HCT116 (cell line): ENCODE data around the gene PRLR. TPM values are rescaled to one million over a fixed set of nuclear protein-coding genes. Genes with fewer than 3 reads are reported as not detected.

ENCODE experiments used
- ATAC-seq: fragments of 200-7000 bp; cut with Tn5 transposase; 2 replicates; pipeline ENCODE4 v1.9.1; 2020; ENCODE audit warnings: mild to moderate bottlenecking, moderate library complexity
- BruUV-seq: library from RNA; stranded (reverse); fragments of 400-500 nt; replicated peaks from 2 replicates; lab custom pipeline; 2021; lab: Mats Ljungman, UMichigan
- CTCF ChIA-PET: fragments of 300-600 bp; sonication (Branson Sonifier 250); formaldehyde crosslinking; loops from one replicate; lab custom pipeline; 2021; ENCODE audit warnings: antibody characterized with exemption; lab: Charles Lee
- POLR2A ChIA-PET: fragments of 300-600, 350-600 bp; sonication (Branson Sonifier 250); formaldehyde crosslinking; loops from one replicate; lab custom pipeline; 2021; ENCODE audit warnings: antibody characterized with exemption; lab: Charles Lee
- RAD21 ChIA-PET, 2 experiments: fragments of 300-600 bp; sonication (Branson Sonifier 250); formaldehyde crosslinking; loops; one replicate each; lab custom pipeline; 2023; ENCODE audit warnings: low total read pairs in 2 of 2; ENCODE audit not compliant: uncharacterized antibody in 2 of 2, unreplicated experiment in 2 of 2, low non-redundant PET in 1 of 2; lab: Charles Lee
- DNase-seq: peaks from one replicate; pipeline ENCODE4 v3.0.0-alpha.2; 2010; ENCODE audit warnings: low read depth, low spot score
- H2AFZ ChIP-seq: fragments of 200-600 bp; shearing (Covaris generic), sonication (generic); 2 replicates; pipeline ENCODE4 v1.6.1; 2017; ENCODE audit warnings: low read depth, mixed run types, mixed read lengths, antibody characterized with exemption, low read length; ENCODE audit not compliant: poor library complexity, severe bottlenecking
- H3K27ac ChIP-seq: 2 replicates; pipeline ENCODE4 v1.5.1; 2012; ENCODE audit warnings: low read depth, low read length
- H3K27me3 ChIP-seq: fragments of 200-600 bp; sonication (generic); 2 replicates; pipeline ENCODE4 v1.6.1; 2016; ENCODE audit warnings: mixed run types, low read length, mixed read lengths; ENCODE audit not compliant: insufficient read depth
- H3K36me3 ChIP-seq, 2 experiments: fragments of 200-500 bp in 1 of 2; fragments of 200-600 bp in 1 of 2; sonication (Bioruptor generic) in 1 of 2; sonication (generic) in 1 of 2; 2 replicates each; pipeline versions ENCODE4 v1.5.1 to v1.6.1; 2014 to 2016; ENCODE audit warnings: low read length in 2 of 2, inconsistent platforms in 1 of 2, mixed read lengths in 1 of 2, mixed run types in 1 of 2; ENCODE audit not compliant: insufficient read depth in 2 of 2, control insufficient read depth in 1 of 2
- H3K4me1 ChIP-seq, 2 experiments: fragments of 200-600 bp in 1 of 2; sonication (generic) in 1 of 2; 2 replicates each; pipeline versions ENCODE4 v1.5.1 to v1.6.1; 2012 to 2017; ENCODE audit warnings: low read length in 2 of 2, inconsistent platforms in 1 of 2, mild to moderate bottlenecking in 1 of 2, mixed read lengths in 1 of 2, mixed run types in 1 of 2, moderate library complexity in 1 of 2; ENCODE audit not compliant: insufficient read depth in 2 of 2, control insufficient read depth in 1 of 2
- H3K4me2 ChIP-seq: fragments of 200-600 bp; sonication (generic); 2 replicates; pipeline ENCODE4 v1.6.1; 2017; ENCODE audit warnings: mixed run types, low read length, mixed read lengths
- H3K4me3 ChIP-seq, 2 experiments: fragments of 200-600 bp in 1 of 2; sonication (generic) in 1 of 2; replicated peaks in 1 of 2; 2 replicates each; pipeline ENCODE4 v1.5.1; 2011 to 2016; ENCODE audit warnings: low read length in 2 of 2, control low read depth in 1 of 2, low read depth in 1 of 2, mild to moderate bottlenecking in 1 of 2, mixed read lengths in 1 of 2, mixed run types in 1 of 2
- H3K79me2 ChIP-seq: fragments of 200-600 bp; sonication (generic); 2 replicates; pipeline ENCODE4 v1.6.1; 2017; ENCODE audit warnings: mild to moderate bottlenecking, mixed run types, low read length, moderate library complexity, mixed read lengths; ENCODE audit not compliant: insufficient read depth
- H3K9ac ChIP-seq: fragments of 200-600 bp; sonication (generic); 2 replicates; pipeline ENCODE4 v1.6.1; 2016; ENCODE audit warnings: low read length, mixed read lengths
- H3K9me2 ChIP-seq: fragments of 200-600 bp; sonication (generic), shearing (Covaris generic); 2 replicates; pipeline ENCODE4 v1.6.1; 2017; ENCODE audit warnings: mixed run types, mild to moderate bottlenecking, moderate library complexity; ENCODE audit not compliant: insufficient read depth
- H3K9me3 ChIP-seq, 2 experiments: fragments of 200-500 bp in 1 of 2; fragments of 200-600 bp in 1 of 2; sonication (Bioruptor generic) in 1 of 2; sonication (generic) in 1 of 2; 2 replicates each; pipeline ENCODE4 v1.6.1; 2014 to 2017; ENCODE audit warnings: low read length in 2 of 2, mixed read lengths in 2 of 2, inconsistent platforms in 1 of 2, low read depth in 1 of 2, mild to moderate bottlenecking in 1 of 2, mixed run types in 1 of 2, moderate library complexity in 1 of 2; ENCODE audit not compliant: control insufficient read depth in 1 of 2, insufficient read depth in 1 of 2
- H4K20me1 ChIP-seq: fragments of 200-600 bp; sonication (generic), shearing (Covaris generic); 2 replicates; pipeline ENCODE4 v1.6.1; 2017; ENCODE audit warnings: mixed run types, mild to moderate bottlenecking, moderate library complexity; ENCODE audit not compliant: insufficient read depth
- CBX3 ChIP-seq: IDR thresholded peaks from 2 replicates; pipeline ENCODE4 v1.6.1; 2012; ENCODE audit warnings: low read depth
- POLR2AphosphoS5 ChIP-seq: IDR thresholded peaks from 2 replicates; pipeline ENCODE4 v1.6.1; 2011; ENCODE audit warnings: mild to moderate bottlenecking, low read depth, low read length, moderate library complexity
- SIN3A ChIP-seq: IDR thresholded peaks from 2 replicates; pipeline ENCODE4 v1.6.1; 2012; ENCODE audit warnings: low read depth
- SP1 ChIP-seq: IDR thresholded peaks from 2 replicates; pipeline ENCODE4 v1.6.1; 2012; ENCODE audit warnings: low read depth
- YY1 ChIP-seq: IDR thresholded peaks from 2 replicates; pipeline ENCODE4 v1.6.1; 2011; ENCODE audit warnings: low read length, low read depth, moderate library complexity, mild to moderate bottlenecking; ENCODE audit not compliant: insufficient replicate concordance; ENCODE audit errors: extremely low read depth
- ZFX ChIP-seq: fragments of 450-650 bp; IDR thresholded peaks from 2 replicates; pipeline ENCODE4 v1.6.1; 2017
- ZNF274 ChIP-seq: fragments of 200-500 bp; sonication (Bioruptor generic); IDR thresholded peaks from 2 replicates; pipeline ENCODE4 v1.6.1; 2014; ENCODE audit warnings: mild to moderate bottlenecking, low read depth, low read length, inconsistent platforms
- intact Hi-C: fragments of 100-400 bp; cut with micrococcal nuclease; formaldehyde crosslinking; loops from 2 replicates; pipeline ENCODE4 v1.10.0; 2022
- total RNA-seq: library from RNA; stranded (reverse); gene quantifications from one replicate; pipeline ENCODE4 v1.2.1, GENCODE V29; 2021; ENCODE audit not compliant: unreplicated experiment
- TF ChIP-seq, protein P1 (sequence below): IDR thresholded peaks from 2 replicates; pipeline ENCODE4 v1.6.1; 2012
- TF ChIP-seq, protein P2 (sequence below): IDR thresholded peaks from 2 replicates; pipeline ENCODE4 v1.6.1; 2012; ENCODE audit warnings: low read depth
- TF ChIP-seq, protein P3 (sequence below), 3 experiments: fragments of 200-600 bp in 1 of 3; sonication (generic) in 1 of 3; IDR thresholded peaks in 2 of 3; conservative IDR thresholded peaks in 1 of 3; 2 replicates each; pipeline ENCODE4 v1.5.1; 2012 to 2017; ENCODE audit warnings: low read depth in 2 of 3, low read length in 2 of 3, antibody characterized with exemption in 1 of 3, borderline replicate concordance in 1 of 3, control low read depth in 1 of 3, mild to moderate bottlenecking in 1 of 3, mixed read lengths in 1 of 3, mixed run types in 1 of 3, moderate library complexity in 1 of 3; ENCODE audit not compliant: insufficient read depth in 1 of 3

PRLR gene
- total RNA-seq, 1 experiment from 2014 or later, result 0.10 TPM

DNA sequence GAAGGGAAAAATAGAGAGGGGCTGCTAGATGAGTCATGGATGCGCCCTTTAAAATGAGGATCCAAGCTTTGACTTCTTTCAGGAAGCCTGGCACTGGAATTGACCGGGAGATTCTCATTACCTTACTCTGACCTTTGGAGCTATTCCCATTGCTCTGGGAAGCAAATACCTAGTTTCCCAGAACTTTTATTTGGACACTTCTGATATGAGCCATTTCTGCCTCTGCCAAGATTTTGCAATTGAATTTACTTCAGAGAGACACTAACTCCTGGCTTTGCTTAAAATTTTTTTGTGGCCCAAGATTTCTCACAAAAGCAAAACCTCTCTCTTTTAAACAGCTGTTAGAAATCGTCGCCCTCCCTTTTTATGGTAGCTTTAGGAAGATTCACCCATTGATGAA is 166.9 kb downstream of the PRLR start:
- ChIA-PET CTCF (no interaction called here), RAD21 (no interaction called here), POLR2A (no interaction called here)
- ATAC-seq, result no peak
- Histone ChIP-seq H3K79me2 (no peaks in the 10 kb centered on the region), H3K9ac (no peak overlapping the region), H3K4me2 (no peak overlapping the region), H3K9me2 (no peaks in the 10 kb centered on the region), H3K27me3 (peaks cover 27% of the 10 kb centered on the region), H3K4me1 (no peaks in the 10 kb centered on the region), H3K9me3 (no peaks in the 10 kb centered on the region), H3K36me3 (no peaks in the 10 kb centered on the region), H4K20me1 (no peaks in the 10 kb centered on the region), H3K4me3 (no peak overlapping the region), H3K27ac (no peak overlapping the region), H2AFZ (no peak overlapping the region)
- no TSS peak for BruUV-seq
- no peak for TF ChIP-seq YY1
- TF ChIP-seq ZNF274, result no peak
- TF ChIP-seq SIN3A, result no peak
- no peak for TF ChIP-seq SP1
- TF ChIP-seq ZFX, result no peak
- TF ChIP-seq POLR2AphosphoS5, result no peak
- no peak for TF ChIP-seq CBX3
- TF ChIP-seq, protein P1, sequence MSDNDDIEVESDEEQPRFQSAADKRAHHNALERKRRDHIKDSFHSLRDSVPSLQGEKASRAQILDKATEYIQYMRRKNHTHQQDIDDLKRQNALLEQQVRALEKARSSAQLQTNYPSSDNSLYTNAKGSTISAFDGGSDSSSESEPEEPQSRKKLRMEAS, result no peak
- TF ChIP-seq, protein P2, sequence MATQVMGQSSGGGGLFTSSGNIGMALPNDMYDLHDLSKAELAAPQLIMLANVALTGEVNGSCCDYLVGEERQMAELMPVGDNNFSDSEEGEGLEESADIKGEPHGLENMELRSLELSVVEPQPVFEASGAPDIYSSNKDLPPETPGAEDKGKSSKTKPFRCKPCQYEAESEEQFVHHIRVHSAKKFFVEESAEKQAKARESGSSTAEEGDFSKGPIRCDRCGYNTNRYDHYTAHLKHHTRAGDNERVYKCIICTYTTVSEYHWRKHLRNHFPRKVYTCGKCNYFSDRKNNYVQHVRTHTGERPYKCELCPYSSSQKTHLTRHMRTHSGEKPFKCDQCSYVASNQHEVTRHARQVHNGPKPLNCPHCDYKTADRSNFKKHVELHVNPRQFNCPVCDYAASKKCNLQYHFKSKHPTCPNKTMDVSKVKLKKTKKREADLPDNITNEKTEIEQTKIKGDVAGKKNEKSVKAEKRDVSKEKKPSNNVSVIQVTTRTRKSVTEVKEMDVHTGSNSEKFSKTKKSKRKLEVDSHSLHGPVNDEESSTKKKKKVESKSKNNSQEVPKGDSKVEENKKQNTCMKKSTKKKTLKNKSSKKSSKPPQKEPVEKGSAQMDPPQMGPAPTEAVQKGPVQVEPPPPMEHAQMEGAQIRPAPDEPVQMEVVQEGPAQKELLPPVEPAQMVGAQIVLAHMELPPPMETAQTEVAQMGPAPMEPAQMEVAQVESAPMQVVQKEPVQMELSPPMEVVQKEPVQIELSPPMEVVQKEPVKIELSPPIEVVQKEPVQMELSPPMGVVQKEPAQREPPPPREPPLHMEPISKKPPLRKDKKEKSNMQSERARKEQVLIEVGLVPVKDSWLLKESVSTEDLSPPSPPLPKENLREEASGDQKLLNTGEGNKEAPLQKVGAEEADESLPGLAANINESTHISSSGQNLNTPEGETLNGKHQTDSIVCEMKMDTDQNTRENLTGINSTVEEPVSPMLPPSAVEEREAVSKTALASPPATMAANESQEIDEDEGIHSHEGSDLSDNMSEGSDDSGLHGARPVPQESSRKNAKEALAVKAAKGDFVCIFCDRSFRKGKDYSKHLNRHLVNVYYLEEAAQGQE, result no peak
- TF ChIP-seq, protein P3, sequence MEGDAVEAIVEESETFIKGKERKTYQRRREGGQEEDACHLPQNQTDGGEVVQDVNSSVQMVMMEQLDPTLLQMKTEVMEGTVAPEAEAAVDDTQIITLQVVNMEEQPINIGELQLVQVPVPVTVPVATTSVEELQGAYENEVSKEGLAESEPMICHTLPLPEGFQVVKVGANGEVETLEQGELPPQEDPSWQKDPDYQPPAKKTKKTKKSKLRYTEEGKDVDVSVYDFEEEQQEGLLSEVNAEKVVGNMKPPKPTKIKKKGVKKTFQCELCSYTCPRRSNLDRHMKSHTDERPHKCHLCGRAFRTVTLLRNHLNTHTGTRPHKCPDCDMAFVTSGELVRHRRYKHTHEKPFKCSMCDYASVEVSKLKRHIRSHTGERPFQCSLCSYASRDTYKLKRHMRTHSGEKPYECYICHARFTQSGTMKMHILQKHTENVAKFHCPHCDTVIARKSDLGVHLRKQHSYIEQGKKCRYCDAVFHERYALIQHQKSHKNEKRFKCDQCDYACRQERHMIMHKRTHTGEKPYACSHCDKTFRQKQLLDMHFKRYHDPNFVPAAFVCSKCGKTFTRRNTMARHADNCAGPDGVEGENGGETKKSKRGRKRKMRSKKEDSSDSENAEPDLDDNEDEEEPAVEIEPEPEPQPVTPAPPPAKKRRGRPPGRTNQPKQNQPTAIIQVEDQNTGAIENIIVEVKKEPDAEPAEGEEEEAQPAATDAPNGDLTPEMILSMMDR (IDR thresholded peaks at IDR 0.05 in 2 of 3, conservative IDR thresholded peaks at IDR 0.05 in 1 of 3; ENCODE audit: borderline replicate concordance in 1 of 3, insufficient read depth in 1 of 3, low read depth in 2 of 3, low read length in 2 of 3), result no peak
- no peak for DNase-seq
- intact Hi-C loops, result no loop called here
